IPS-15b (cell line): ENCODE measurements around the gene SP110.
"Not testable (repeated sequence)": the region's sequence is repeated elsewhere in the genome, so short reads cannot be mapped to it uniquely, and the experiment has no call there.

ENCODE experiments used
- H3K27me3 ChIP-seq: one replicate; pipeline ENCODE4 v1.6.1; 2013; ENCODE audit warnings: low read length; ENCODE audit not compliant: control insufficient read depth, insufficient read depth
- H3K36me3 ChIP-seq: one replicate; pipeline ENCODE4 v1.6.1; 2013; ENCODE audit warnings: low read length; ENCODE audit not compliant: control insufficient read depth, insufficient read depth
- H3K4me1 ChIP-seq: one replicate; pipeline ENCODE4 v1.6.1; 2013; ENCODE audit warnings: mild to moderate bottlenecking, low read length; ENCODE audit not compliant: control insufficient read depth, insufficient read depth
- H3K4me3 ChIP-seq: one replicate; pipeline ENCODE4 v1.5.1; 2013; ENCODE audit warnings: low read depth, low read length
- H3K9ac ChIP-seq: one replicate; pipeline ENCODE4 v1.6.1; 2013; ENCODE audit warnings: low read depth, mild to moderate bottlenecking, low read length
- H3K9me3 ChIP-seq: one replicate; pipeline ENCODE4 v1.6.1; 2013; ENCODE audit warnings: mild to moderate bottlenecking, low read length; ENCODE audit not compliant: control insufficient read depth, insufficient read depth

SP110 gene

GRCh38 chr2:230135130-230135525 is 84.7 kb downstream of the SP110 start:
- Histone ChIP-seq H3K4me1 (no peaks in the 10 kb centered on the region), H3K4me3 (no peak overlapping the region), H3K27me3 (no peaks in the 10 kb centered on the region), H3K36me3 (no peaks in the 10 kb centered on the region), H3K9me3 (no peaks in the 10 kb centered on the region), H3K9ac (no peak overlapping the region)

- H3K9me3 ChIP-seq, result no peaks in the 10 kb centered on the region
- no peaks in the 10 kb centered on the region for H3K27me3 ChIP-seq
- H3K4me3 ChIP-seq, result no peak overlapping the region
- H3K4me1 ChIP-seq, result no peaks in the 10 kb centered on the region
- H3K9ac ChIP-seq, result no peak overlapping the region
- no peaks in the 10 kb centered on the region for H3K36me3 ChIP-seq
Measured at GRCh38 chr2:230134496-230135129, 85.2 kb downstream of the SP110 start.

GRCh38 chr2:230131366-230131765 is 88.4 kb downstream of the SP110 start:
- Histone ChIP-seq H3K9me3 (no peaks in the 10 kb centered on the region), H3K4me1 (no peaks in the 10 kb centered on the region), H3K27me3 (no peaks in the 10 kb centered on the region), H3K36me3 (no peaks in the 10 kb centered on the region), H3K9ac (no peak overlapping the region), H3K4me3 (no peak overlapping the region)

- Histone ChIP-seq H3K4me3 (no peak overlapping the region), H3K27me3 (no peaks in the 10 kb centered on the region), H3K9ac (no peak overlapping the region), H3K36me3 (no peaks in the 10 kb centered on the region), H3K4me1 (no peaks in the 10 kb centered on the region), H3K9me3 (no peaks in the 10 kb centered on the region)
Measured at GRCh38 chr2:230130668-230131364, 89.0 kb downstream of the SP110 start.

GRCh38 chr2:230129343-230129742 is 90.4 kb downstream of the SP110 start:
- Histone ChIP-seq H3K4me1 (no peaks in the 10 kb centered on the region), H3K27me3 (no peaks in the 10 kb centered on the region), H3K9ac (no peak overlapping the region), H3K36me3 (no peaks in the 10 kb centered on the region), H3K9me3 (no peaks in the 10 kb centered on the region), H3K4me3 (no peak overlapping the region)

- Histone ChIP-seq H3K4me1 (no peaks in the 10 kb centered on the region), H3K36me3 (no peaks in the 10 kb centered on the region), H3K9ac (no peak overlapping the region), H3K27me3 (no peaks in the 10 kb centered on the region), H3K4me3 (no peak overlapping the region), H3K9me3 (no peaks in the 10 kb centered on the region)
Measured at GRCh38 chr2:230128623-230129342, 91.0 kb downstream of the SP110 start.

GRCh38 chr2:230127195-230127594 is 92.6 kb downstream of the SP110 start:
- Histone ChIP-seq H3K4me3 (no peak overlapping the region), H3K27me3 (no peaks in the 10 kb centered on the region), H3K9me3 (no peaks in the 10 kb centered on the region), H3K9ac (no peak overlapping the region), H3K36me3 (no peaks in the 10 kb centered on the region), H3K4me1 (no peaks in the 10 kb centered on the region)

GRCh38 chr2:230124757-230125431 is 94.9 kb downstream of the SP110 start:
- Histone ChIP-seq H3K4me1 (no peaks in the 10 kb centered on the region), H3K9ac (no peak overlapping the region), H3K9me3 (no peaks in the 10 kb centered on the region), H3K27me3 (no peaks in the 10 kb centered on the region), H3K36me3 (no peaks in the 10 kb centered on the region), H3K4me3 (no peak overlapping the region)

- no peak overlapping the region for H3K9ac ChIP-seq
- H3K4me1 ChIP-seq, result no peaks in the 10 kb centered on the region
- H3K9me3 ChIP-seq, result no peaks in the 10 kb centered on the region
- H3K4me3 ChIP-seq, result no peak overlapping the region
- no peaks in the 10 kb centered on the region for H3K27me3 ChIP-seq
- H3K36me3 ChIP-seq, result no peaks in the 10 kb centered on the region
Measured at GRCh38 chr2:230124235-230124634, 95.5 kb downstream of the SP110 start.

GRCh38 chr2:230120376-230120775 is 99.4 kb downstream of the SP110 start:
- H3K36me3 ChIP-seq, H3K4me1 ChIP-seq, H3K27me3 ChIP-seq, H3K9ac ChIP-seq, H3K9me3 ChIP-seq, H3K4me3 ChIP-seq: not testable (repeated sequence)

- not testable (repeated sequence) for H3K27me3 ChIP-seq, H3K36me3 ChIP-seq, H3K4me3 ChIP-seq, H3K4me1 ChIP-seq, H3K9me3 ChIP-seq, H3K9ac ChIP-seq
Measured at GRCh38 chr2:230119827-230120226, 100.0 kb downstream of the SP110 start.
